Body of pancreas (tissue), 4 donors: ENCODE results near the gene GSTP1. TPM values are rescaled to one million over a fixed set of nuclear protein-coding genes. Genes with fewer than 3 reads are reported as not detected.
"Not testable (repeated sequence)": the region's sequence is repeated elsewhere in the genome, so short reads cannot be mapped to it uniquely, and the experiment has no call there.

ENCODE experiments used
- ATAC-seq: fragments of 150-250 bp; one replicate; pipeline ENCODE4 v1.9.1; 2016
- DNase-seq, 4 donors: peaks; one replicate each; pipeline ENCODE4 v3.0.0-alpha.2; 2019
- H3K27ac ChIP-seq, 4 donors: fragments of 200-600 bp; sonication (generic); 1 replicate in 3 of 4; 2 replicates in 1 of 4; pipeline versions ENCODE4 v1.5.1 to v1.6.1; 2016 to 2019; ENCODE audit warnings: mild to moderate bottlenecking in 1 of 4, mixed read lengths in 1 of 4, moderate library complexity in 1 of 4
- H3K27me3 ChIP-seq, 2 donors: fragments of 200-600 bp; sonication (generic); one replicate each; pipeline ENCODE4 v1.6.0; 2016; ENCODE audit warnings: mild to moderate bottlenecking in 1 of 2
- H3K36me3 ChIP-seq, 2 donors: fragments of 200-600 bp; sonication (generic); replicated peaks in 1 of 2; 2 replicates each; pipeline ENCODE4 v1.5.1; 2016; ENCODE audit warnings: low read depth in 2 of 2; ENCODE audit not compliant: insufficient read depth in 1 of 2
- H3K4me1 ChIP-seq: fragments of 200-600 bp; sonication (generic); one replicate; pipeline ENCODE4 v1.6.0; 2016
- H3K4me3 ChIP-seq, 2 donors: fragments of 200-600 bp; sonication (generic); 1 replicate in 1 of 2; 2 replicates in 1 of 2; pipeline ENCODE4 v1.5.1; 2016 to 2019
- H3K9me3 ChIP-seq, 3 donors: fragments of 200-600 bp; sonication (generic); 1 replicate in 2 of 3; 2 replicates in 1 of 3; pipeline ENCODE4 v1.5.1; 2016
- CTCF ChIP-seq, 7 experiments: fragments of 450-650 bp in 4 of 7; fragments of 200-600 bp in 3 of 7; sonication (generic) in 3 of 7; IDR thresholded peaks; one replicate each; pipeline ENCODE4 v1.5.1; 2016 to 2019; ENCODE audit warnings: antibody characterized with exemption in 7 of 7
- POLR2A ChIP-seq, 3 donors: fragments of 450-650 bp; IDR thresholded peaks; one replicate each; pipeline ENCODE4 v1.6.1; 2016; ENCODE audit warnings: antibody characterized with exemption in 3 of 3, mild to moderate bottlenecking in 2 of 3
- WGBS, 2 donors: methylation state at CpG; one replicate each; pipeline ENCODE4 v1.1.5; 2017; 5-methylcytosine and 5-hydroxymethylcytosine counted together
- intact Hi-C: fragments of 100-400 bp; cut with DNase I; formaldehyde crosslinking; loops from one replicate; pipeline ENCODE4 v1.15.1; 2023
- total RNA-seq, 2 donors: library from RNA; depleted of rRNA; stranded (reverse); fragments of >200 nt; gene quantifications; one replicate each; pipeline ENCODE4 v1.1.0, GENCODE V29; 2016

The GSTP1 gene
- total RNA-seq, 2 donors from 2014 or later = 359 to 454 TPM

GRCh38 chr11:67593565-67593905 is 9.9 kb downstream of the GSTP1 start:
- TF ChIP-seq CTCF (IDR thresholded peaks at IDR 0.05) = no peak
- no peak for TF ChIP-seq POLR2A (IDR thresholded peaks at IDR 0.05)
- Histone ChIP-seq H3K9me3 (no peaks in the 10 kb centered on the region), H3K27ac (no peak overlapping the region), H3K4me3 (no peak overlapping the region), H3K27me3 (no peaks in the 10 kb centered on the region), H3K36me3 (no peaks in the 10 kb centered on the region), H3K4me1 (no peaks in the 10 kb centered on the region)
- 64 to 69% methylated on average over 3 of the region's 3 CpGs for WGBS, 2 donors
- DNase-seq (no peak), ATAC-seq (no peak)
- intact Hi-C loops = no loop called here

- H3K4me3 ChIP-seq = no peak overlapping the region
- WGBS, 2 donors = 56 to 69% methylated on average over 3 of the region's 3 CpGs
These were observed 10.9 kb downstream of the GSTP1 start for GRCh38 chr11:67594480-67594879.

GRCh38 chr11:67596753-67597300 is 13.2 kb downstream of the GSTP1 start:
- DNase-seq = no peak
- WGBS, 2 donors = 84 to 100% methylated on average over 1 of the region's 1 CpG
- Histone ChIP-seq H3K27me3 (no peaks in the 10 kb centered on the region), H3K4me1 (no peaks in the 10 kb centered on the region), H3K9me3 (no peaks in the 10 kb centered on the region), H3K27ac (no peak overlapping the region), H3K4me3 (no peak overlapping the region), H3K36me3 (no peaks in the 10 kb centered on the region)
- intact Hi-C loops = no loop called here
- no peak for TF ChIP-seq POLR2A (IDR thresholded peaks at IDR 0.05)
- TF ChIP-seq CTCF (IDR thresholded peaks at IDR 0.05) = no peak
- ATAC-seq = no peak

More at GRCh38 chr11:67594480-67594879, 10.9 kb downstream of the GSTP1 start:
- Histone ChIP-seq H3K36me3 (no peaks in the 10 kb centered on the region), H3K27ac (no peak overlapping the region), H3K27me3 (no peaks in the 10 kb centered on the region), H3K4me1 (no peaks in the 10 kb centered on the region), H3K9me3 (no peaks in the 10 kb centered on the region)
- TF ChIP-seq CTCF (IDR thresholded peaks at IDR 0.05) (no peak), POLR2A (IDR thresholded peaks at IDR 0.05) (no peak)
- DNase-seq = no peak
- intact Hi-C loops = no loop called here
- no peak for ATAC-seq

GRCh38 chr11:67597458-67597857 is 13.8 kb downstream of the GSTP1 start:
- H3K36me3 ChIP-seq, H3K9me3 ChIP-seq, H3K27me3 ChIP-seq, H3K4me1 ChIP-seq, ATAC-seq, DNase-seq, intact Hi-C loops, H3K27ac ChIP-seq, H3K4me3 ChIP-seq: not testable (repeated sequence)
- 97% methylated on average over 3 of the region's 3 CpGs; no CpG with 5 or more reads in 1 of the 2 donors for WGBS, 2 donors

GRCh38 chr11:67597963-67598362 is 14.4 kb downstream of the GSTP1 start:
- H3K4me1 ChIP-seq, H3K4me3 ChIP-seq, H3K27ac ChIP-seq, H3K27me3 ChIP-seq, H3K9me3 ChIP-seq, ATAC-seq, DNase-seq, H3K36me3 ChIP-seq, intact Hi-C loops: not testable (repeated sequence)
- WGBS, 2 donors = 80 to 90% methylated on average over 8 to 12 of the region's 26 CpGs

- no peak overlapping the region for H3K27ac ChIP-seq
- H3K4me1 ChIP-seq = no peaks in the 10 kb centered on the region
- no peaks in the 10 kb centered on the region for H3K36me3 ChIP-seq
- DNase-seq (no peak), ATAC-seq (no peak)
- H3K9me3 ChIP-seq = no peaks in the 10 kb centered on the region
- TF ChIP-seq POLR2A (IDR thresholded peaks at IDR 0.05) = no peak
- TF ChIP-seq CTCF (IDR thresholded peaks at IDR 0.05) = no peak
- no peak overlapping the region for H3K4me3 ChIP-seq
- H3K27me3 ChIP-seq = no peaks in the 10 kb centered on the region
- intact Hi-C loops = no loop called here
- WGBS, 2 donors = 67 to 71% methylated on average over 1 of the region's 1 CpG
These were observed 15.5 kb downstream of the GSTP1 start for GRCh38 chr11:67599149-67599548.
